Suprapubic skin (tissue), 4 donors: Measurements from ENCODE around the gene OSBPL9. TPM values are rescaled to one million over a fixed set of nuclear protein-coding genes. Genes with fewer than 3 reads are reported as not detected.

Experiments used
- DNase-seq, 2 donors: peaks; one replicate each; pipeline ENCODE4 v3.0.0-alpha.2; 2019; ENCODE audit warnings: low spot score in 2 of 2
- H3K27ac ChIP-seq: fragments of 200-600 bp; sonication (generic); one replicate; pipeline ENCODE4 v1.5.1; 2019
- H3K27me3 ChIP-seq: fragments of 200-600 bp; sonication (generic); one replicate; pipeline ENCODE4 v1.5.1; 2019
- H3K36me3 ChIP-seq: fragments of 200-600 bp; sonication (generic); one replicate; pipeline ENCODE4 v1.5.1; 2019
- H3K4me1 ChIP-seq: fragments of 200-600 bp; sonication (generic); one replicate; pipeline ENCODE4 v1.5.1; 2019
- H3K4me3 ChIP-seq: fragments of 200-600 bp; sonication (generic); one replicate; pipeline ENCODE4 v1.5.1; 2019; ENCODE audit warnings: mild to moderate bottlenecking
- H3K9me3 ChIP-seq: fragments of 200-600 bp; sonication (generic); one replicate; pipeline ENCODE4 v1.5.1; 2019
- CTCF ChIP-seq, 2 donors: fragments of 200-600 bp in 1 of 2; fragments of 450-650 bp in 1 of 2; sonication (generic) in 1 of 2; IDR thresholded peaks; one replicate each; pipeline ENCODE4 v1.5.1; 2016 to 2019; ENCODE audit warnings: antibody characterized with exemption in 2 of 2, mild to moderate bottlenecking in 1 of 2, moderate library complexity in 1 of 2
- EP300 ChIP-seq: sonication (generic); formaldehyde crosslinking; IDR thresholded peaks from one replicate; pipeline ENCODE4 v1.6.1; 2017; ENCODE audit warnings: antibody characterized with exemption
- POLR2A ChIP-seq, 2 donors: fragments of 450-650 bp; IDR thresholded peaks; one replicate each; pipeline ENCODE4 v1.6.1; 2017; ENCODE audit warnings: antibody characterized with exemption in 2 of 2, mild to moderate bottlenecking in 2 of 2, moderate library complexity in 2 of 2
- POLR2AphosphoS5 ChIP-seq, 3 donors: sonication (generic); formaldehyde crosslinking; IDR thresholded peaks; one replicate each; pipeline ENCODE4 v1.6.1; 2017; ENCODE audit warnings: antibody characterized with exemption in 3 of 3
- WGBS: methylation state at CpG from one replicate; pipeline ENCODE4 v1.1.5; 2018; 5-methylcytosine and 5-hydroxymethylcytosine counted together
- total RNA-seq, 4 donors: library from RNA; depleted of rRNA; stranded (reverse); fragments of >200 nt; gene quantifications; one replicate each; pipeline ENCODE4 v1.1.0, GENCODE V29; 2016

Gene OSBPL9
- total RNA-seq, 4 donors from 2014 or later = 49.7 to 166 (median 90.4) TPM

GRCh38 chr1:51650198-51650597 lies 33.3 kb downstream of the OSBPL9 start:
- H3K9me3 ChIP-seq = no peaks in the 10 kb centered on the region
- 92% methylated on average over 1 of the region's 1 CpG for WGBS
- no peaks in the 10 kb centered on the region for H3K27me3 ChIP-seq
- no peak for DNase-seq
- no peak overlapping the region for H3K4me3 ChIP-seq
- no peaks in the 10 kb centered on the region for H3K36me3 ChIP-seq
- TF ChIP-seq POLR2AphosphoS5 (IDR thresholded peaks at IDR 0.05) = no peak
- no peak for TF ChIP-seq CTCF (IDR thresholded peaks at IDR 0.05)
- no peak for TF ChIP-seq EP300
- TF ChIP-seq POLR2A (IDR thresholded peaks at IDR 0.05) = no peak
- peaks cover 25% of the 10 kb centered on the region for H3K4me1 ChIP-seq
- no peak overlapping the region for H3K27ac ChIP-seq

- no peaks in the 10 kb centered on the region for H3K36me3 ChIP-seq
- 98% methylated on average over 3 of the region's 3 CpGs for WGBS
- H3K27ac ChIP-seq = no peak overlapping the region
- TF ChIP-seq POLR2AphosphoS5 (IDR thresholded peaks at IDR 0.05) (no peak), CTCF (IDR thresholded peaks at IDR 0.05) (no peak), EP300 (no peak), POLR2A (IDR thresholded peaks at IDR 0.05) (no peak)
- no peak overlapping the region for H3K4me3 ChIP-seq
- H3K9me3 ChIP-seq = no peaks in the 10 kb centered on the region
- H3K4me1 ChIP-seq = peaks cover 25% of the 10 kb centered on the region
- H3K27me3 ChIP-seq = no peaks in the 10 kb centered on the region
- DNase-seq = no peak
Observed at GRCh38 chr1:51651552-51651942, 34.7 kb downstream of the OSBPL9 start.

GRCh38 chr1:51652599-51652998 lies 35.7 kb downstream of the OSBPL9 start:
- Histone ChIP-seq H3K4me3 (no peak overlapping the region), H3K4me1 (peaks cover 24% of the 10 kb centered on the region), H3K36me3 (peaks cover 2% of the 10 kb centered on the region), H3K9me3 (no peaks in the 10 kb centered on the region), H3K27ac (no peak overlapping the region), H3K27me3 (no peaks in the 10 kb centered on the region)
- no peak for DNase-seq
- TF ChIP-seq CTCF (IDR thresholded peaks at IDR 0.05) (no peak), POLR2AphosphoS5 (IDR thresholded peaks at IDR 0.05) (no peak), EP300 (no peak), POLR2A (IDR thresholded peaks at IDR 0.05) (no peak)

GRCh38 chr1:51653127-51653526 lies 36.2 kb downstream of the OSBPL9 start:
- peaks cover 19% of the 10 kb centered on the region for H3K4me1 ChIP-seq
- H3K36me3 ChIP-seq = peaks cover 3% of the 10 kb centered on the region
- H3K4me3 ChIP-seq = no peak overlapping the region
- TF ChIP-seq POLR2AphosphoS5 (IDR thresholded peaks at IDR 0.05) (no peak), POLR2A (IDR thresholded peaks at IDR 0.05) (no peak), EP300 (no peak), CTCF (IDR thresholded peaks at IDR 0.05) (no peak)
- H3K27ac ChIP-seq = no peak overlapping the region
- no peaks in the 10 kb centered on the region for H3K27me3 ChIP-seq
- no peak for DNase-seq
- H3K9me3 ChIP-seq = no peaks in the 10 kb centered on the region

- Histone ChIP-seq H3K9me3 (no peaks in the 10 kb centered on the region), H3K27ac (no peak overlapping the region), H3K36me3 (peaks cover 3% of the 10 kb centered on the region), H3K4me3 (no peak overlapping the region), H3K4me1 (peaks cover 10% of the 10 kb centered on the region), H3K27me3 (no peaks in the 10 kb centered on the region)
- TF ChIP-seq POLR2AphosphoS5 (IDR thresholded peaks at IDR 0.05) (no peak), POLR2A (IDR thresholded peaks at IDR 0.05) (no peak), EP300 (no peak), CTCF (IDR thresholded peaks at IDR 0.05) (no peak)
- 76% methylated on average over 1 of the region's 1 CpG for WGBS
- no peak for DNase-seq
Observed at GRCh38 chr1:51654000-51654399, 37.1 kb downstream of the OSBPL9 start.
